Thoracic aorta (tissue), 2 donors: ENCODE data around the gene OMP. TPM values are rescaled to one million over a fixed set of nuclear protein-coding genes. Genes with fewer than 3 reads are reported as not detected.

Experiments used
- ATAC-seq: fragments of 150-250 bp; one replicate; pipeline ENCODE4 v1.8.0; 2017; ENCODE audit warnings: low read depth; ENCODE audit not compliant: insufficient number of reproducible peaks, low FRiP score
- DNase-seq: peaks from one replicate; pipeline ENCODE4 v3.0.0-alpha.2; 2020; ENCODE audit warnings: low spot score
- H3K27ac ChIP-seq, 2 donors: fragments of 200-600 bp; sonication (generic); 1 replicate in 1 of 2; 2 replicates in 1 of 2; pipeline ENCODE4 v1.5.1; 2016; ENCODE audit warnings: mild to moderate bottlenecking in 2 of 2, moderate library complexity in 2 of 2
- H3K27me3 ChIP-seq: fragments of 200-600 bp; sonication (generic); replicated peaks from 2 replicates; pipeline ENCODE4 v1.6.0; 2016; ENCODE audit warnings: mild to moderate bottlenecking; ENCODE audit not compliant: insufficient read depth
- H3K36me3 ChIP-seq: fragments of 200-600 bp; sonication (generic); one replicate; pipeline ENCODE4 v1.5.1; 2016
- H3K4me1 ChIP-seq, 2 donors: fragments of 200-600 bp; sonication (generic); 1 replicate in 1 of 2; 2 replicates in 1 of 2; pipeline versions ENCODE4 v1.5.1 to v1.6.0; 2016; ENCODE audit warnings: low read depth in 2 of 2, mild to moderate bottlenecking in 1 of 2; ENCODE audit not compliant: control insufficient read depth in 1 of 2
- H3K4me3 ChIP-seq: fragments of 200-600 bp; sonication (generic); 2 replicates; pipeline ENCODE4 v1.5.1; 2016; ENCODE audit warnings: mild to moderate bottlenecking
- H3K9me3 ChIP-seq: fragments of 200-600 bp; sonication (generic); 2 replicates; pipeline ENCODE4 v1.5.1; 2016
- CTCF ChIP-seq: fragments of 200-600 bp; sonication (generic); IDR thresholded peaks from one replicate; pipeline ENCODE4 v1.5.1; 2019; ENCODE audit warnings: antibody characterized with exemption
- total RNA-seq, 2 donors: library from RNA; depleted of rRNA; stranded (reverse); fragments of >200 nt; gene quantifications; one replicate each; pipeline versions ENCODE4 v1.1.0 to v1.2.3, GENCODE V29; 2016

The OMP gene
- total RNA-seq, 2 donors from 2014 or later, result not detected

- Histone ChIP-seq H3K4me1 (peaks cover 9 to 25% of the 10 kb centered on the region in 2 donors), H3K36me3 (no peaks in the 10 kb centered on the region), H3K4me3 (peak within 1 kb of the TSS; percentile 79), H3K9me3 (no peaks in the 10 kb centered on the region), H3K27ac (peak within 1 kb of the TSS; percentile 55 to 76), H3K27me3 (no peaks in the 10 kb centered on the region)
- TF ChIP-seq CTCF, result peak; percentile 47
- ATAC-seq, result peak; percentile 91
- peak; percentile 43 for DNase-seq
These were observed 36.2 kb upstream of the OMP start, which contains the start of gene CAPN5 for GRCh38 chr11:77066229-77067042. TSS of gene CAPN5 (plus strand) at chr11:77066971. CDS start at chr11:77084887, 17,916 bp downstream.

GRCh38 chr11:77067861-77068443 is 34.7 kb upstream of the OMP start:
- Histone ChIP-seq H3K9me3 (no peaks in the 10 kb centered on the region), H3K36me3 (no peaks in the 10 kb centered on the region), H3K27me3 (no peaks in the 10 kb centered on the region), H3K4me1 (peaks cover 18 to 40% of the 10 kb centered on the region in 2 donors), H3K27ac (no peak overlapping the region), H3K4me3 (peak overlapping the region; percentile 79)
- DNase-seq (no peak), ATAC-seq (no peak)
- no peak for TF ChIP-seq CTCF

DNA sequence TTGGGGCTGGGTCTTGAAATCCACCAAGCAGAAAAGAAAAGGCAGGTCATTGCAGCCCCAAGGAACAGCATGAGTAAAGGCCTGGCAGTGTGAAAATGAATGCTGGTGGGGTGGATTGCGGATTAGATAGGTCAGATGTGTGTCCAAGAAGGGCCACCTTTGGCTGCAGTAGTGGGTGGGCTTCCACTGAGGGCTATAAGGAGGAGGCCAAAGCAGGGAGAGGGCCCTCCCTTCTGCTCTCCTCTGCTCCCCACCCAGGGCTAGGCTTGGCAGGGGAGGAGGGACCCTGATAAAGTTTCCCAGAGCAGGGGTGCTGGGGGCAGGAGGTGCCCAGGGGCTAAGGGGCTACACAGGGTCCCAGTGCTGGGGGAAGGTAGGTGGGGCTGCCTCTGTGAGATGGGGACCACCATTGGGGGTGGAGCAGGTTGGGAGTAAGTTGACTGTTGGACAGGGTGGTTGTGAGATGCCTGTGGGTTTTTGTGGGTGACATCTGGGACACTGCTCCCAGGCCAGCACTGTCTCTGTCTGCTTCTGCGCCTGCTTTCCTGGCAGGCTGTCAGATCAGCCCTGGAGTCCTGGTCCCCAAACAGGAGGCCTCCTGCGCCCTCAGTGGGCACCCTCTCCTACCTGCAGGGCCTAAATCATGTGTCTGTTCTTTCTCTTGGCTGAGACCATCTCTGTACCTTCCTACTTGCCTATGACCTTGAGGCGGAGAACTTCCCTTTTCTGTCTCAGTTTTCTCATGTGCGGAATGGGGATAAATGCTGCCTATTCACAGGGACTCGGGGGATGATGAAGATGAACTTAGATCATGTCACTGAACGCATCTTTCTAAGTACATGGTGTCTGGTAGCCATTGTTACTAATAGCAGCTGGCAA is 33.9 kb upstream of the OMP start:
- Histone ChIP-seq H3K4me1 (peaks cover 24 to 48% of the 10 kb centered on the region in 2 donors), H3K36me3 (no peaks in the 10 kb centered on the region), H3K27me3 (no peaks in the 10 kb centered on the region), H3K27ac (no peak overlapping the region), H3K9me3 (no peaks in the 10 kb centered on the region), H3K4me3 (no peak overlapping the region)
- DNase-seq (no peak), ATAC-seq (no peak)
- no peak for TF ChIP-seq CTCF

GRCh38 chr11:77069336-77069968 is 33.2 kb upstream of the OMP start:
- ATAC-seq (no peak), DNase-seq (no peak)
- Histone ChIP-seq H3K27me3 (no peaks in the 10 kb centered on the region), H3K9me3 (no peaks in the 10 kb centered on the region), H3K4me3 (no peak overlapping the region), H3K36me3 (no peaks in the 10 kb centered on the region), H3K4me1 (peaks cover 31 to 55% of the 10 kb centered on the region in 2 donors), H3K27ac (no peak overlapping the region)
- TF ChIP-seq CTCF, result no peak
